ENCODE results near the gene LOXL1. TPM values are rescaled to one million over a fixed set of nuclear protein-coding genes. Genes with fewer than 3 reads are reported as not detected.

LOXL1 gene
- total and polyA plus RNA-seq, 3 experiments from 2014 or later = 1.3 to 3.1 (median 1.5) TPM

- Mint-ChIP-seq H3K27me3 (peaks cover 0 to 9% of the 10 kb centered on the region in 2 donors), H3K9me3 (no peaks in the 10 kb centered on the region), H3K4me3 (no peak overlapping the region), H3K27ac (peak overlapping the region in 1 of 8 donors; percentile 36), H3K4me1 (peaks cover 17 to 26% (median 20%) of the 10 kb centered on the region in 3 donors), H3K36me3 (no peaks in the 10 kb centered on the region)
- Histone ChIP-seq H3K4me3 (ENCODE audit: low read length) (no peak overlapping the region), H3K4me1 (ENCODE audit: insufficient read depth, low read length) (peaks cover 20% of the 10 kb centered on the region), H3K27me3 (ENCODE audit: insufficient read depth, low read length, poor library complexity, severe bottlenecking) (no peaks in the 10 kb centered on the region), H3K27ac (ENCODE audit: low read depth, low read length) (no peak overlapping the region), H3K36me3 (ENCODE audit: insufficient read depth, low read length) (no peaks in the 10 kb centered on the region), H3K9me3 (ENCODE audit: low read length) (no peaks in the 10 kb centered on the region)
- POLR2A ChIA-PET = no interaction called here
- CTCF ChIA-PET = interaction anchor here (0.7 to 1.2 kb wide), 3 partner anchors 13 to 27 kb away, joined by 3 to 4 read pairs (median 3); no protein-coding TSS in a partner anchor
- no peak for DNase-seq
Observed at GRCh38 chr15:73946046-73946721, 19.9 kb downstream of the LOXL1 start.

GRCh38 chr15:73946795-73947370 is 20.6 kb downstream of the LOXL1 start:
- Mint-ChIP-seq H3K27ac (peak overlapping the region in 3 of 8 donors; percentile 11 to 36 (median 24)), H3K27me3 (peaks cover 0 to 9% of the 10 kb centered on the region in 2 donors), H3K4me1 (peaks cover 13 to 22% (median 15%) of the 10 kb centered on the region in 3 donors), H3K36me3 (no peaks in the 10 kb centered on the region), H3K9me3 (no peaks in the 10 kb centered on the region), H3K4me3 (no peak overlapping the region)
- POLR2A ChIA-PET = no interaction called here
- no peak for DNase-seq
- H3K9me3 ChIP-seq (ENCODE audit: low read length) = no peaks in the 10 kb centered on the region
- CTCF ChIA-PET = interaction anchor here (0.9 kb wide), 1 partner anchor 12 kb away, joined by 4 read pairs; no protein-coding TSS in a partner anchor
- peaks cover 13% of the 10 kb centered on the region for H3K4me1 ChIP-seq (ENCODE audit: insufficient read depth, low read length)
- no peaks in the 10 kb centered on the region for H3K36me3 ChIP-seq (ENCODE audit: insufficient read depth, low read length)
- no peak overlapping the region for H3K27ac ChIP-seq (ENCODE audit: low read depth, low read length)
- no peak overlapping the region for H3K4me3 ChIP-seq (ENCODE audit: low read length)
- H3K27me3 ChIP-seq (ENCODE audit: insufficient read depth, low read length, poor library complexity, severe bottlenecking) = no peaks in the 10 kb centered on the region

GRCh38 chr15:73947651-73948050 is 21.4 kb downstream of the LOXL1 start:
- no peak for DNase-seq
- Mint-ChIP-seq H3K4me1 (peaks cover 5 to 14% (median 8%) of the 10 kb centered on the region in 3 donors), H3K27ac (no peak overlapping the region), H3K9me3 (no peaks in the 10 kb centered on the region), H3K36me3 (no peaks in the 10 kb centered on the region), H3K4me3 (no peak overlapping the region), H3K27me3 (peaks cover 0 to 9% of the 10 kb centered on the region in 2 donors)
- ChIA-PET CTCF (interaction anchor here (3.0 kb wide), 1 partner anchor 17 kb away, joined by 21 read pairs; no protein-coding TSS in a partner anchor), POLR2A (no interaction called here)
- Histone ChIP-seq H3K27me3 (ENCODE audit: insufficient read depth, low read length, poor library complexity, severe bottlenecking) (no peaks in the 10 kb centered on the region), H3K4me1 (ENCODE audit: insufficient read depth, low read length) (peaks cover 6% of the 10 kb centered on the region), H3K27ac (ENCODE audit: low read depth, low read length) (no peak overlapping the region), H3K9me3 (ENCODE audit: low read length) (no peaks in the 10 kb centered on the region), H3K4me3 (ENCODE audit: low read length) (no peak overlapping the region), H3K36me3 (ENCODE audit: insufficient read depth, low read length) (no peaks in the 10 kb centered on the region)

- Histone ChIP-seq H3K9me3 (ENCODE audit: low read length) (no peaks in the 10 kb centered on the region), H3K36me3 (ENCODE audit: insufficient read depth, low read length) (no peaks in the 10 kb centered on the region), H3K4me3 (ENCODE audit: low read length) (no peak overlapping the region), H3K27ac (ENCODE audit: low read depth, low read length) (no peak overlapping the region), H3K4me1 (ENCODE audit: insufficient read depth, low read length) (no peaks in the 10 kb centered on the region), H3K27me3 (ENCODE audit: insufficient read depth, low read length, poor library complexity, severe bottlenecking) (no peaks in the 10 kb centered on the region)
- Mint-ChIP-seq H3K27ac (peak overlapping the region in 1 of 8 donors; percentile 50), H3K4me3 (no peak overlapping the region), H3K27me3 (peaks cover 0 to 9% of the 10 kb centered on the region in 2 donors), H3K4me1 (peaks cover 4 to 8% (median 6%) of the 10 kb centered on the region in 3 donors), H3K36me3 (no peaks in the 10 kb centered on the region), H3K9me3 (no peaks in the 10 kb centered on the region)
- no peak for DNase-seq
- ChIA-PET POLR2A (no interaction called here), CTCF (interaction anchor here (0.8 to 3.0 kb wide), 2 partner anchors 17 to 21 kb away, joined by 3 to 21 read pairs; no protein-coding TSS in a partner anchor)
Observed at GRCh38 chr15:73948396-73948795, 22.1 kb downstream of the LOXL1 start.

- H3K4me3 Mint-ChIP-seq = no peak overlapping the region
Observed at GRCh38 chr15:73948982-73949381, 22.7 kb downstream of the LOXL1 start.

GRCh38 chr15:73949496-73949895 is 23.2 kb downstream of the LOXL1 start:
- DNase-seq = no peak
- CTCF ChIA-PET = interaction anchor here (0.8 to 3.0 kb wide), 6 partner anchors 9 to 25 kb away, joined by 3 to 21 read pairs (median 5); no protein-coding TSS in a partner anchor
- Mint-ChIP-seq H3K36me3 (no peaks in the 10 kb centered on the region), H3K4me1 (peaks cover 4 to 8% (median 6%) of the 10 kb centered on the region in 3 donors), H3K27me3 (peaks cover 0 to 9% of the 10 kb centered on the region in 2 donors), H3K9me3 (no peaks in the 10 kb centered on the region), H3K27ac (no peak overlapping the region), H3K4me3 (no peak overlapping the region)
- no peaks in the 10 kb centered on the region for H3K36me3 ChIP-seq (ENCODE audit: insufficient read depth, low read length)
- no peak overlapping the region for H3K27ac ChIP-seq (ENCODE audit: low read depth, low read length)
- POLR2A ChIA-PET = no interaction called here
- no peaks in the 10 kb centered on the region for H3K4me1 ChIP-seq (ENCODE audit: insufficient read depth, low read length)
- no peaks in the 10 kb centered on the region for H3K27me3 ChIP-seq (ENCODE audit: insufficient read depth, low read length, poor library complexity, severe bottlenecking)
- H3K9me3 ChIP-seq (ENCODE audit: low read length) = no peaks in the 10 kb centered on the region
- H3K4me3 ChIP-seq (ENCODE audit: low read length) = no peak overlapping the region

More at GRCh38 chr15:73948982-73949381, 22.7 kb downstream of the LOXL1 start:
- Histone ChIP-seq H3K4me3 (ENCODE audit: low read length) (no peak overlapping the region), H3K27me3 (ENCODE audit: insufficient read depth, low read length, poor library complexity, severe bottlenecking) (no peaks in the 10 kb centered on the region), H3K36me3 (ENCODE audit: insufficient read depth, low read length) (no peaks in the 10 kb centered on the region), H3K4me1 (ENCODE audit: insufficient read depth, low read length) (no peaks in the 10 kb centered on the region), H3K9me3 (ENCODE audit: low read length) (no peaks in the 10 kb centered on the region), H3K27ac (ENCODE audit: low read depth, low read length) (no peak overlapping the region)
- ChIA-PET CTCF (interaction anchor here (0.8 to 3.0 kb wide), 4 partner anchors 10 to 22 kb away, joined by 3 to 21 read pairs (median 5); no protein-coding TSS in a partner anchor), POLR2A (no interaction called here)
- H3K36me3 Mint-ChIP-seq = no peaks in the 10 kb centered on the region
- peaks cover 4 to 8% (median 6%) of the 10 kb centered on the region in 3 donors for H3K4me1 Mint-ChIP-seq
- no peak for DNase-seq
- no peak overlapping the region for H3K27ac Mint-ChIP-seq
- H3K9me3 Mint-ChIP-seq = no peaks in the 10 kb centered on the region
- peaks cover 0 to 9% of the 10 kb centered on the region in 2 donors for H3K27me3 Mint-ChIP-seq

GRCh38 chr15:73950479-73950830 is 24.2 kb downstream of the LOXL1 start:
- no peaks in the 10 kb centered on the region for H3K27me3 ChIP-seq (ENCODE audit: insufficient read depth, low read length, poor library complexity, severe bottlenecking)
- no peaks in the 10 kb centered on the region for H3K9me3 ChIP-seq (ENCODE audit: low read length)
- Mint-ChIP-seq H3K4me1 (peaks cover 4 to 8% (median 6%) of the 10 kb centered on the region in 3 donors), H3K4me3 (no peak overlapping the region), H3K9me3 (no peaks in the 10 kb centered on the region), H3K27me3 (peaks cover 0 to 9% of the 10 kb centered on the region in 2 donors), H3K27ac (peak overlapping the region in 4 of 8 donors; percentile 61 to 75 (median 70)), H3K36me3 (no peaks in the 10 kb centered on the region)
- no peaks in the 10 kb centered on the region for H3K36me3 ChIP-seq (ENCODE audit: insufficient read depth, low read length)
- no peaks in the 10 kb centered on the region for H3K4me1 ChIP-seq (ENCODE audit: insufficient read depth, low read length)
- H3K4me3 ChIP-seq (ENCODE audit: low read length) = no peak overlapping the region
- no peak overlapping the region for H3K27ac ChIP-seq (ENCODE audit: low read depth, low read length)
- POLR2A ChIA-PET = interaction anchor here (0.8 to 1.3 kb wide), 3 partner anchors 9 to 23 kb away, joined by 3 to 5 read pairs (median 3); no protein-coding TSS in a partner anchor
- CTCF ChIA-PET = interaction anchor here (0.8 to 3.0 kb wide), 13 partner anchors 8 to 98 kb away, joined by 3 to 71 read pairs (median 7); no protein-coding TSS in a partner anchor
- no peak for DNase-seq
